H1 (cell line): Measurements from ENCODE around the gene SLC25A20. TPM values are rescaled to one million over a fixed set of nuclear protein-coding genes. Genes with fewer than 3 reads are reported as not detected.

Experiments
- CTCF ChIA-PET: fragments of 300-600 bp; sonication (Branson Sonifier 250); formaldehyde crosslinking; loops from one replicate; lab custom pipeline; 2021; ENCODE audit not compliant: partially characterized antibody; lab: Charles Lee
- POLR2A ChIA-PET: fragments of 300-600 bp; sonication (Branson Sonifier 250); formaldehyde crosslinking; loops from one replicate; lab custom pipeline; 2021; ENCODE audit warnings: inconsistent platforms; ENCODE audit not compliant: partially characterized antibody; lab: Charles Lee
- DNase-seq, 2 experiments: peaks; one replicate each; pipeline versions ENCODE4 v3.0.0 to v3.0.0-alpha.2; 2010 to 2022; ENCODE audit warnings: low spot score in 2 of 2, low read depth in 1 of 2, mixed read lengths in 1 of 2
- FAIRE-seq: peaks from 2 replicates; lab custom pipeline; 2011; peaks lifted over from hg19 to GRCh38; lab: Jason Lieb, UNC
- H2AFZ ChIP-seq: 2 replicates; pipeline ENCODE4 v1.8.1; 2012; ENCODE audit warnings: low read length, inconsistent platforms
- H2AK5ac ChIP-seq: 2 replicates; pipeline ENCODE4 v1.6.1; 2013; ENCODE audit warnings: low read depth, low read length
- H2BK120ac ChIP-seq: replicated peaks from 2 replicates; pipeline ENCODE3; 2013; ENCODE audit warnings: low read depth, low read length, inconsistent platforms
- H2BK12ac ChIP-seq: 2 replicates; pipeline ENCODE4 v1.6.1; 2013; ENCODE audit warnings: low read depth, low read length
- H2BK15ac ChIP-seq: 2 replicates; pipeline ENCODE4 v1.6.1; 2013; ENCODE audit warnings: low read length
- H2BK20ac ChIP-seq: 2 replicates; pipeline ENCODE4 v1.6.1; 2013; ENCODE audit warnings: low read length
- H2BK5ac ChIP-seq: 2 replicates; pipeline ENCODE4 v1.6.1; 2013; ENCODE audit warnings: low read depth, low read length
- H3K14ac ChIP-seq: 2 replicates; pipeline ENCODE4 v1.6.1; 2013; ENCODE audit warnings: inconsistent platforms; ENCODE audit not compliant: insufficient read length
- H3K18ac ChIP-seq: 2 replicates; pipeline ENCODE4 v1.6.1; 2013; ENCODE audit warnings: low read length; ENCODE audit errors: extremely low read depth
- H3K23ac ChIP-seq: 2 replicates; pipeline ENCODE4 v1.6.1; 2013; ENCODE audit warnings: inconsistent platforms; ENCODE audit not compliant: insufficient read length
- H3K23me2 ChIP-seq: 2 replicates; pipeline ENCODE4 v1.6.1; 2013; ENCODE audit warnings: low read depth, low read length
- H3K27ac ChIP-seq: 2 replicates; pipeline ENCODE4 v1.6.1; 2011; ENCODE audit warnings: low read depth, low read length, inconsistent platforms
- H3K27me3 ChIP-seq, 4 experiments: replicated peaks in 1 of 4; 1 replicate in 1 of 4; 2 replicates in 3 of 4; pipeline versions ENCODE4 v1.6.1 to v1.8.1; 2011 to 2013; ENCODE audit warnings: low read length in 3 of 4, mild to moderate bottlenecking in 3 of 4, inconsistent platforms in 2 of 4, mixed read lengths in 2 of 4, moderate library complexity in 1 of 4; ENCODE audit not compliant: control insufficient read depth in 3 of 4, insufficient read depth in 3 of 4; ENCODE audit errors: extremely low read depth in 1 of 4
- H3K36me3 ChIP-seq, 4 experiments: 2 replicates each; pipeline versions ENCODE4 v1.6.1 to v1.8.1; 2011 to 2013; ENCODE audit warnings: mild to moderate bottlenecking in 4 of 4, low read length in 3 of 4, moderate library complexity in 2 of 4, control low read depth in 1 of 4, inconsistent platforms in 1 of 4; ENCODE audit not compliant: insufficient read depth in 4 of 4, control insufficient read depth in 2 of 4
- H3K4ac ChIP-seq: replicated peaks from 2 replicates; pipeline ENCODE3; 2013; ENCODE audit warnings: low read length, low read depth, mixed read lengths, inconsistent platforms; ENCODE audit not compliant: insufficient read length
- H3K4me1 ChIP-seq, 4 experiments: replicated peaks in 1 of 4; 1 replicate in 1 of 4; 2 replicates in 3 of 4; pipeline versions ENCODE4 v1.6.1 to v1.8.1; 2011 to 2013; ENCODE audit warnings: low read length in 3 of 4, inconsistent platforms in 2 of 4, mixed read lengths in 1 of 4; ENCODE audit not compliant: insufficient read depth in 4 of 4, control insufficient read depth in 3 of 4
- H3K4me2 ChIP-seq, 2 experiments: 2 replicates each; pipeline versions ENCODE4 v1.6.1 to v1.8.1; 2011 to 2013; ENCODE audit warnings: low read depth in 2 of 2, low read length in 2 of 2, control low read depth in 1 of 2, inconsistent platforms in 1 of 2, mild to moderate bottlenecking in 1 of 2; ENCODE audit not compliant: insufficient read depth in 1 of 2
- H3K4me3 ChIP-seq, 4 experiments: fragments of 200-600, 300-600 bp in 1 of 4; sonication (generic), shearing (Covaris generic), sonication (Bioruptor Twin) in 1 of 4; 2 replicates each; pipeline versions ENCODE4 v1.5.1 to v1.8.1; 2011 to 2016; ENCODE audit warnings: low read length in 4 of 4, low read depth in 3 of 4, control low read depth in 2 of 4, inconsistent platforms in 2 of 4, mild to moderate bottlenecking in 2 of 4, mixed read lengths in 1 of 4, moderate library complexity in 1 of 4; ENCODE audit not compliant: insufficient read depth in 2 of 4; ENCODE audit errors: extremely low read depth in 1 of 4
- H3K56ac ChIP-seq: replicated peaks from 2 replicates; pipeline ENCODE3; 2013; ENCODE audit warnings: low read depth, mild to moderate bottlenecking, mixed read lengths, low read length, inconsistent platforms; ENCODE audit not compliant: insufficient read length
- H3K79me1 ChIP-seq: 2 replicates; pipeline ENCODE4 v1.6.1; 2013; ENCODE audit warnings: low read depth, low read length, control low read depth
- H3K79me2 ChIP-seq, 2 experiments: 2 replicates each; pipeline versions ENCODE4 v1.6.1 to v1.8.1; 2012 to 2013; ENCODE audit warnings: low read length in 2 of 2, mild to moderate bottlenecking in 2 of 2, inconsistent platforms in 1 of 2; ENCODE audit not compliant: insufficient read depth in 2 of 2, control insufficient read depth in 1 of 2
- H3K9ac ChIP-seq, 4 experiments: replicated peaks in 1 of 4; 1 replicate in 1 of 4; 2 replicates in 3 of 4; pipeline versions ENCODE4 v1.6.1 to v1.8.1; 2011 to 2013; ENCODE audit warnings: low read depth in 3 of 4, low read length in 3 of 4, control low read depth in 2 of 4, mild to moderate bottlenecking in 2 of 4, moderate library complexity in 2 of 4, inconsistent platforms in 1 of 4; ENCODE audit errors: extremely low read depth in 1 of 4
- H3K9me3 ChIP-seq, 2 experiments: 2 replicates each; pipeline versions ENCODE4 v1.6.1 to v1.8.1; 2012 to 2013; ENCODE audit warnings: mild to moderate bottlenecking in 2 of 2, moderate library complexity in 2 of 2, control low read depth in 1 of 2, inconsistent platforms in 1 of 2, low read depth in 1 of 2, low read length in 1 of 2, mixed read lengths in 1 of 2; ENCODE audit not compliant: insufficient read depth in 2 of 2
- H4K20me1 ChIP-seq, 2 experiments: replicated peaks in 1 of 2; 2 replicates each; pipeline versions ENCODE3 to v1.8.1; 2011 to 2013; ENCODE audit warnings: inconsistent platforms in 2 of 2, low read length in 2 of 2, mild to moderate bottlenecking in 1 of 2; ENCODE audit not compliant: insufficient read depth in 2 of 2, control insufficient read depth in 1 of 2
- H4K5ac ChIP-seq: 2 replicates; pipeline ENCODE4 v1.6.1; 2013; ENCODE audit warnings: low read length, low read depth, mixed read lengths, inconsistent platforms; ENCODE audit not compliant: insufficient read length
- H4K8ac ChIP-seq: 2 replicates; pipeline ENCODE4 v1.8.0; 2013; ENCODE audit warnings: mild to moderate bottlenecking, moderate library complexity, low read length, inconsistent platforms; ENCODE audit not compliant: insufficient read depth; ENCODE audit errors: extremely low read depth
- H4K91ac ChIP-seq: replicated peaks from 2 replicates; pipeline ENCODE3; 2013; ENCODE audit warnings: low read length, mixed read lengths, inconsistent platforms; ENCODE audit not compliant: insufficient read length
- CHD1 ChIP-seq: IDR thresholded peaks from 2 replicates; pipeline ENCODE4 v1.6.1; 2012; ENCODE audit warnings: low read depth, low read length, improper control_type of control experiment
- FOSL1 ChIP-seq: IDR thresholded peaks from 2 replicates; pipeline ENCODE4 v1.6.1; 2011; ENCODE audit warnings: mild to moderate bottlenecking, low read depth, low read length, moderate library complexity; ENCODE audit not compliant: insufficient read depth
- JUN ChIP-seq: IDR thresholded peaks from 2 replicates; pipeline ENCODE4 v1.6.1; 2011; ENCODE audit warnings: low read depth, mild to moderate bottlenecking, improper control_type of control experiment, low read length
- MAFK ChIP-seq: IDR thresholded peaks from 2 replicates; pipeline ENCODE4 v1.6.1; 2012; ENCODE audit warnings: low read depth, mild to moderate bottlenecking, improper control_type of control experiment, low read length
- RAD21 ChIP-seq, 2 experiments: IDR thresholded peaks in 1 of 2; conservative IDR thresholded peaks in 1 of 2; 2 replicates each; pipeline ENCODE4 v1.6.1; 2011; ENCODE audit warnings: low read depth in 2 of 2, low read length in 2 of 2, improper control_type of control experiment in 1 of 2, inconsistent platforms in 1 of 2, mild to moderate bottlenecking in 1 of 2, moderate library complexity in 1 of 2
- RFX5 ChIP-seq: IDR thresholded peaks from 2 replicates; pipeline ENCODE4 v1.6.1; 2011; ENCODE audit warnings: low read depth, low read length, improper control_type of control experiment, borderline replicate concordance
- SAP30 ChIP-seq: fragments of 300-600 bp; sonication (generic); IDR thresholded peaks from 2 replicates; pipeline ENCODE4 v1.7.1; 2012; ENCODE audit warnings: low read length, moderate library complexity, mild to moderate bottlenecking, inconsistent platforms; ENCODE audit not compliant: insufficient read depth, insufficient replicate concordance
- WGBS, 2 experiments: shearing (Covaris generic) in 1 of 2; methylation state at CpG; one replicate each; pipeline versions ENCODE4 v1.1.6 to v1.1.7; 2013 to 2015; ENCODE audit warnings: low lambda C conversion rate in 2 of 2, mixed read lengths in 2 of 2, inconsistent platforms in 1 of 2, low coverage in 1 of 2, missing lambda C conversion rate in 1 of 2; ENCODE audit not compliant: insufficient replicate concordance in 2 of 2, insufficient coverage in 1 of 2, insufficient read length in 1 of 2; ENCODE audit errors: extremely low coverage in 1 of 2, missing lambda C conversion rate in 1 of 2; 5-methylcytosine and 5-hydroxymethylcytosine counted together
- polyA plus RNA-seq, 7 experiments: library from polyadenylated mRNA; depleted of rRNA in 3 of 7; stranded (reverse) in 5 of 7; unstranded in 2 of 7; fragments of >200 nt in 5 of 7; fragments of 200-250 nt in 2 of 7; gene quantifications; 1 replicate in 5 of 7; 2 replicates in 1 of 7; 4 replicates in 1 of 7; pipeline versions ENCODE4 v1.2.1 to v1.2.3, GENCODE V29; 2011 to 2013; ENCODE audit warnings: missing spikeins in 2 of 7, mixed read lengths in 2 of 7
- total RNA-seq: library from RNA; stranded (reverse); fragmentation: NEBNext Ultra II Directional; extraction: Animal tissue kit (Norgen Biotek cat#: 25700); gene quantifications from 2 replicates; pipeline ENCODE4 v1.2.1, GENCODE V29; 2021

Gene SLC25A20
- total and polyA plus RNA-seq, 2 of the 8 experiments (the other 6 are each of a cell fraction or from before 2014, with no cell fraction given), result 3.8 to 4.0 TPM

DNA sequence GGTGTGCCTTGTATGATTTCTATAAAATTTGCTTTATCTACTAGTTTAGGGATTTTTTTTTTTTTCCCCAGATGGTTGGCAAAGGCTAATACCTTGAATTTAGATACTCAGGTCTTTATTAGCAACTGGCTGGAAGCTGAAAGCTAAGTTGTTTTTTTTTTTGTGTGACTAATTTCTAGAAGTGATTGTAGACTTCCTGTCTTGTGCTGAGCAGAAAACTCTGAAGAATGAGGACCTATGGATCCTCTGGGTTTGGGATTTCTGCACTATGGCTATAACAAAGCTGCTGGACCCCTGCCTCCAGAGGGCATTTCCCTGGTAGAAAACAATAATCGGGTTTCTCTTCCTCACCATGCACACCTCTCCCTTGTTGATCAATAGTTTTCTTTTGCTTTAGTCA is 30.0 kb upstream of the SLC25A20 start:
- Histone ChIP-seq H3K23ac (no peak overlapping the region), H3K4me3 (no peak overlapping the region), H3K27me3 (no peaks in the 10 kb centered on the region), H3K4ac (no peak overlapping the region), H2BK12ac (no peak overlapping the region), H3K18ac (no peak overlapping the region), H3K4me2 (no peak overlapping the region), H3K9ac (peak overlapping the region in 1 of 4 experiments; percentile 40; a peak in 1 of 7 replicates), H3K4me1 (no peaks in the 10 kb centered on the region), H2AK5ac (no peak overlapping the region), H4K91ac (no peak overlapping the region), H3K23me2 (no peaks in the 10 kb centered on the region), H2BK5ac (no peak overlapping the region), H3K56ac (no peak overlapping the region), H4K5ac (no peak overlapping the region), H3K14ac (no peak overlapping the region), H3K79me1 (peaks cover 7% of the 10 kb centered on the region), H3K79me2 (peaks cover 7 to 89% of the 10 kb centered on the region in 2 experiments), H4K8ac (no peak overlapping the region), H2BK120ac (no peak overlapping the region), H3K36me3 (peaks cover 6 to 61% (median 31%) of the 10 kb centered on the region in 4 experiments; a peak in 7 of 8 replicates), H2AFZ (no peak overlapping the region), H3K27ac (no peak overlapping the region), H4K20me1 (peaks cover 12 to 16% of the 10 kb centered on the region in 2 experiments), H3K9me3 (no peaks in the 10 kb centered on the region), H2BK20ac (no peak overlapping the region), H2BK15ac (no peak overlapping the region)
- FAIRE-seq (no peak), DNase-seq (no peak)
- 77% methylated on average over 1 of the region's 1 CpG; no CpG with 5 or more reads in 1 of the 2 experiments for WGBS, 2 experiments
- CTCF ChIA-PET, result interaction anchor here (0.6 to 4.0 kb wide), 3 partner anchors 9 to 189 kb away, joined by 3 to 14 read pairs (median 4); no protein-coding TSS in a partner anchor
- POLR2A ChIA-PET, result interaction anchor here (0.7 to 1.7 kb wide), 3 partner anchors 8 to 752 kb away, joined by 3 to 6 read pairs (median 4); partner anchors contain the start of gene ARIH2
- TF ChIP-seq RFX5 (no peak), FOSL1 (no peak), RAD21 (IDR thresholded peaks at IDR 0.05 in 1 of 2, conservative IDR thresholded peaks at IDR 0.05 in 1 of 2; ENCODE audit: low read depth in 2 of 2, low read length in 2 of 2) (no peak), CHD1 (no peak), JUN (no peak), MAFK (no peak), SAP30 (no peak)
